Myometrial cell (primary cell): ENCODE data around the gene LFNG. TPM values are rescaled to one million over a fixed set of nuclear protein-coding genes. Genes with fewer than 3 reads are reported as not detected.

Source experiments
- total RNA-seq: library from RNA; depleted of rRNA; stranded (reverse); fragments of >200 nt; gene quantifications from 2 replicates; pipeline ENCODE4 v1.2.3, GENCODE V29; 2015

The LFNG gene
- 3.5 and 7.8 TPM in 2 replicates for total RNA-seq

DNA sequence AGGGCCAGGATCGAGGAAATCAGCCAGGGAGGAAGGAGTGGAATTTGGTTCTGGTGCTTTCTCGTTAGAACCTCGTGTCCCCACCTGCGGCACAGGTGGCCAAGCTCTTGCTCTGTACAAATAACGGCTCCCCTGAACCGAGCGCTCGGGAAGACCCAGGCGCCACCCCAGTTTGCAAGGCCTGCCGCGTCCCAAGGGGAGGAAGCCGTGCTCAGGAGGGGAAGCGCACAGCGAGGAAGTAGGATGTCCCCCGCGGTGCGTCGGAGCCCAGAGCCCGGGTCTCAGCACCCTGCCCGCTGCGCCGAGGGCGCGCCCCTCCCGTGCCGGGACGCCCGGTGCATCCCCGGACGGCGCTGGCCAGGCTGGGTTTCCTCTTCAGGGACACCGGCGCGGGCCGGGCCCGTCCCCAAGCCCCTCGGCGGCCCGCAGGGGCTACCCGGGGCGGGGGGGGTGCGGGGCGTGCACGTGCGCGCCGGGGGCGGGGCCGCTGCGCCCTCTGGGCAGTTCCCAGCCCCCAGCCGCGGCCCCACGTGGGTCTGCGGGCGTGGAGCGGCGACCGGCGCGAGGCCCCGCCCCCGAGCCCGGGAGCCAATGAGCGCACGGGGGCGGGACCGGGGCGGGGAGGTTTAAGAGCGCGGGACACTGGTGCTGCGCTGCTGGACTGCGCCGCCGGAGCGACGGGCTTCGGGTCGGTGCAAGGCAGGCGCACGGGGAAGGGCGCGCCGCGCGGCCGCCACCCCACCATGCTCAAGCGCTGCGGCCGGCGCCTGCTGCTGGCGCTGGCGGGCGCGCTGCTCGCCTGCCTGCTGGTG is at the start of gene LFNG:
Gene LFNG, plus strand, starts transcription at position 656 of the 812 bp plus-strand sequence. Its CDS starts 88 bp downstream, at position 744.

GRCh38 chr7:2476298-2476697 is 43.3 kb upstream of the LFNG start, which contains the start of gene GRIFIN:
GRIFIN (minus strand) TSS chr7:2476398; CDS start chr7:2476383, 15 bp downstream.

GRCh38 chr7:2555121-2556052 is 35.8 kb downstream of the LFNG start, which contains the start of gene BRAT1:
BRAT1 (minus strand) TSS chr7:2555524; CDS start chr7:2554431, 1,093 bp downstream.

GRCh38 chr7:2558629-2559282 is 39.2 kb downstream of the LFNG start, which contains the start of gene IQCE:
IQCE (plus strand) TSS chr7:2558979; CDS start chr7:2559182, 203 bp downstream.

Other genes starting within 250 kb of the LFNG start
- gene SNX8, start 205.3 kb upstream of the LFNG start, total RNA-seq = 34.2 and 58.2 TPM in 2 replicates
- gene EIF3B, start 164.9 kb upstream of the LFNG start, total RNA-seq = 157 TPM in 2 replicates
- 10.5 and 15.9 TPM in 2 replicates for gene CHST12, start 116.2 kb upstream of the LFNG start, total RNA-seq
- gene GRIFIN, start 43.4 kb upstream of the LFNG start, total RNA-seq = not detected in 2 replicates
- gene BRAT1, start 35.8 kb downstream of the LFNG start, total RNA-seq = 43.8 and 51.0 TPM in 2 replicates
- gene IQCE, start 39.2 kb downstream of the LFNG start, total RNA-seq = 15.3 and 22.5 TPM in 2 replicates
- gene TTYH3, start 112.2 kb downstream of the LFNG start, total RNA-seq = 46.8 and 50.2 TPM in 2 replicates
- gene AMZ1, start 168.4 kb downstream of the LFNG start, total RNA-seq = 1.2 and 1.7 TPM in 2 replicates